K562 (cell line): ENCODE results near the gene SORCS1. TPM values are rescaled to one million over a fixed set of nuclear protein-coding genes. Genes with fewer than 3 reads are reported as not detected.

Source experiments
- EGR1 ChIP-seq: fragments of 450-650 bp; conservative IDR thresholded peaks from 2 replicates; pipeline ENCODE4 v1.6.1; 2017; ENCODE audit warnings: mild to moderate bottlenecking
- MGA ChIP-seq: fragments of 450-650 bp; IDR thresholded peaks from 2 replicates; pipeline ENCODE4 v1.6.1; 2016; ENCODE audit warnings: mild to moderate bottlenecking, moderate library complexity
- MYC ChIP-seq, 2 experiments: fragments of 250-450 bp in 1 of 2; sonication (Bioruptor Pico) in 1 of 2; IDR thresholded peaks; 2 replicates each; pipeline versions ENCODE4 v1.5.1 to v1.6.1; 2012 to 2021; ENCODE audit warnings: low read depth in 2 of 2, borderline replicate concordance in 1 of 2, improper control_type of control experiment in 1 of 2, low read length in 1 of 2, mild to moderate bottlenecking in 1 of 2, moderate library complexity in 1 of 2
- PTBP1 ChIP-seq: fragments of 200-400 bp; formaldehyde crosslinking; IDR thresholded peaks from 2 replicates; pipeline ENCODE4 v1.6.1; 2017; ENCODE audit warnings: low read depth, low read length
- RCOR1 ChIP-seq, 2 experiments: IDR thresholded peaks; 2 replicates each; pipeline ENCODE4 v1.6.1; 2012; ENCODE audit warnings: low read depth in 2 of 2, low read length in 2 of 2, borderline replicate concordance in 1 of 2, improper control_type of control experiment in 1 of 2
- RFX1 ChIP-seq: fragments of 450-650 bp; IDR thresholded peaks from 2 replicates; pipeline ENCODE4 v1.6.1; 2016; ENCODE audit warnings: mild to moderate bottlenecking, moderate library complexity
- SREBF2 ChIP-seq: sonication (generic); formaldehyde crosslinking; IDR thresholded peaks from 2 replicates; pipeline ENCODE4 v1.4.0; 2020; ENCODE audit warnings: mild to moderate bottlenecking, missing genetic modification reagents
- WHSC1 ChIP-seq: IDR thresholded peaks from one replicate; pipeline ENCODE4 v1.6.1; 2012; ENCODE audit warnings: low read length, control low read depth, inconsistent platforms
- ZNF134 ChIP-seq: fragments of 250-450 bp; sonication (Bioruptor Pico); conservative IDR thresholded peaks from 2 replicates; pipeline ENCODE4 v1.4.0; 2020
- ZNF217 ChIP-seq: sonication (generic); formaldehyde crosslinking; IDR thresholded peaks from 2 replicates; pipeline ENCODE4 v1.8.0; 2022; ENCODE audit warnings: mild to moderate bottlenecking, missing genetic modification reagents
- ZNF77 ChIP-seq: fragments of 250-450 bp; sonication (Bioruptor Pico); IDR thresholded peaks from 2 replicates; pipeline ENCODE4 v1.5.0; 2020
- polyA plus RNA-seq, 8 experiments: library from polyadenylated mRNA; depleted of rRNA in 4 of 8; stranded (reverse) in 5 of 8; unstranded in 3 of 8; fragments of >200 nt; fragmentation: Nextera tagmentation in 2 of 8; fragmentation: Illumina TruSeq in 1 of 8; extraction: Ambion mirVana in 2 of 8; extraction: Trizol in 1 of 8; gene quantifications; 2 replicates each; pipeline versions ENCODE4 v1.2.1 to v1.2.3, GENCODE V29; 2011 to 2014; ENCODE audit warnings: inconsistent platforms in 1 of 8, missing spikeins in 1 of 8
- total RNA-seq, 7 experiments: library from RNA; depleted of rRNA in 6 of 7; stranded (reverse); fragments of >200 nt in 6 of 7; fragmentation: Illumina TruSeq in 2 of 7; extraction: Trizol in 2 of 7; gene quantifications; 2 replicates each; pipeline versions ENCODE4 v1.2.1 to v1.2.3, GENCODE V29; 2011 to 2021; ENCODE audit warnings: low replicate concordance in 1 of 7
- TF ChIP-seq, protein P1 (sequence below): fragments of 250-450 bp; sonication (Bioruptor Pico); IDR thresholded peaks from 2 replicates; pipeline ENCODE4 v1.4.0; 2020; ENCODE audit warnings: mild to moderate bottlenecking, moderate library complexity, borderline replicate concordance
- TF ChIP-seq, protein P2 (sequence below), 3 experiments: IDR thresholded peaks in 2 of 3; conservative IDR thresholded peaks in 1 of 3; 2 replicates each; pipeline ENCODE4 v1.5.1; 2011 to 2012; ENCODE audit warnings: low read length in 3 of 3, mild to moderate bottlenecking in 3 of 3, control low read depth in 2 of 3, improper control_type of control experiment in 1 of 3, inconsistent platforms in 1 of 3, low read depth in 1 of 3, mixed read lengths in 1 of 3, moderate library complexity in 1 of 3; ENCODE audit not compliant: insufficient read depth in 2 of 3

SORCS1 gene
- total and polyA plus RNA-seq, 9 of the 15 experiments (the other 6 are each of a cell fraction or from before 2014, with no cell fraction given): 1.5 to 3.9 (median 2.7) TPM

DNA sequence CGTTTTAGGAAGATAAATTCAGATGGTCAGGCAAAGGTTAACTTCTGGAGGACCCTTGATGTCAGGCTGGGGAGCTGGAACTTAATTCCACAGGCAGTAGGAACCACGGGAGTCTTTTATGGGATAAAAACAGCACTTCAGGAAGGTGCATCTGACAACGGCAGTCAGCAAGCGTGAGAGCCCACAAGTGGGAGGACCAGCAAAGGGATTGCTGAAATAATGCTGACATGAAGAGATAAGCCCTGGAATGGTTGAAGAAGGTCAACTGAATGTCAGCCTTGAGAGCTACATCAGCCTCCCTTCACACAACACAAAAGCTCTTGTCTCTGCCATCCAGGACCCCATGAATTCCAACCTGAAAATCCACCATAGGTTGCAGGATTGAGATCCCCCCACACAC, 138.8 kb downstream of the SORCS1 start (continued):
- TF ChIP-seq MGA (no peak), RFX1 (no peak), EGR1 (peak; percentile 43; the same call in 1 of the 2 replicates), SREBF2 (CRISPR knock-in tag) (no peak), ZNF134 (no peak), RCOR1 (IDR thresholded peaks at IDR 0.05; ENCODE audit: borderline replicate concordance in 1 of 2, low read depth in 2 of 2, low read length in 2 of 2) (peak; percentile 64 to 92; a peak in 3 of 4 replicates), MYC (IDR thresholded peaks at IDR 0.05; ENCODE audit: low read depth, low read length) (peak; percentile 17; the same call in 1 of the 2 replicates), MYC (CRISPR knock-in tag; IDR thresholded peaks at IDR 0.05; ENCODE audit: borderline replicate concordance, low read depth) (no peak), ZNF77 (CRISPR knock-in tag) (no peak), ZNF217 (CRISPR knock-in tag) (no peak), WHSC1 (no peak), PTBP1 (no peak)
- TF ChIP-seq, protein P1, sequence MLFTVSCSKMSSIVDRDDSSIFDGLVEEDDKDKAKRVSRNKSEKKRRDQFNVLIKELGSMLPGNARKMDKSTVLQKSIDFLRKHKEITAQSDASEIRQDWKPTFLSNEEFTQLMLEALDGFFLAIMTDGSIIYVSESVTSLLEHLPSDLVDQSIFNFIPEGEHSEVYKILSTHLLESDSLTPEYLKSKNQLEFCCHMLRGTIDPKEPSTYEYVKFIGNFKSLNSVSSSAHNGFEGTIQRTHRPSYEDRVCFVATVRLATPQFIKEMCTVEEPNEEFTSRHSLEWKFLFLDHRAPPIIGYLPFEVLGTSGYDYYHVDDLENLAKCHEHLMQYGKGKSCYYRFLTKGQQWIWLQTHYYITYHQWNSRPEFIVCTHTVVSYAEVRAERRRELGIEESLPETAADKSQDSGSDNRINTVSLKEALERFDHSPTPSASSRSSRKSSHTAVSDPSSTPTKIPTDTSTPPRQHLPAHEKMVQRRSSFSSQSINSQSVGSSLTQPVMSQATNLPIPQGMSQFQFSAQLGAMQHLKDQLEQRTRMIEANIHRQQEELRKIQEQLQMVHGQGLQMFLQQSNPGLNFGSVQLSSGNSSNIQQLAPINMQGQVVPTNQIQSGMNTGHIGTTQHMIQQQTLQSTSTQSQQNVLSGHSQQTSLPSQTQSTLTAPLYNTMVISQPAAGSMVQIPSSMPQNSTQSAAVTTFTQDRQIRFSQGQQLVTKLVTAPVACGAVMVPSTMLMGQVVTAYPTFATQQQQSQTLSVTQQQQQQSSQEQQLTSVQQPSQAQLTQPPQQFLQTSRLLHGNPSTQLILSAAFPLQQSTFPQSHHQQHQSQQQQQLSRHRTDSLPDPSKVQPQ (CRISPR knock-in tag): no peak
- TF ChIP-seq, protein P2, sequence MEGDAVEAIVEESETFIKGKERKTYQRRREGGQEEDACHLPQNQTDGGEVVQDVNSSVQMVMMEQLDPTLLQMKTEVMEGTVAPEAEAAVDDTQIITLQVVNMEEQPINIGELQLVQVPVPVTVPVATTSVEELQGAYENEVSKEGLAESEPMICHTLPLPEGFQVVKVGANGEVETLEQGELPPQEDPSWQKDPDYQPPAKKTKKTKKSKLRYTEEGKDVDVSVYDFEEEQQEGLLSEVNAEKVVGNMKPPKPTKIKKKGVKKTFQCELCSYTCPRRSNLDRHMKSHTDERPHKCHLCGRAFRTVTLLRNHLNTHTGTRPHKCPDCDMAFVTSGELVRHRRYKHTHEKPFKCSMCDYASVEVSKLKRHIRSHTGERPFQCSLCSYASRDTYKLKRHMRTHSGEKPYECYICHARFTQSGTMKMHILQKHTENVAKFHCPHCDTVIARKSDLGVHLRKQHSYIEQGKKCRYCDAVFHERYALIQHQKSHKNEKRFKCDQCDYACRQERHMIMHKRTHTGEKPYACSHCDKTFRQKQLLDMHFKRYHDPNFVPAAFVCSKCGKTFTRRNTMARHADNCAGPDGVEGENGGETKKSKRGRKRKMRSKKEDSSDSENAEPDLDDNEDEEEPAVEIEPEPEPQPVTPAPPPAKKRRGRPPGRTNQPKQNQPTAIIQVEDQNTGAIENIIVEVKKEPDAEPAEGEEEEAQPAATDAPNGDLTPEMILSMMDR (IDR thresholded peaks at IDR 0.05 in 2 of 3, conservative IDR thresholded peaks at IDR 0.05 in 1 of 3; ENCODE audit: insufficient read depth in 2 of 3, low read depth in 1 of 3, low read length in 3 of 3): no peak
